Endothelial cell of umbilical vein (primary cell): ENCODE measurements around the gene RNF43. TPM values are rescaled to one million over a fixed set of nuclear protein-coding genes. Genes with fewer than 3 reads are reported as not detected.

ENCODE experiments used
- BruUV-seq: library from RNA; stranded (reverse); fragments of 400-500 nt; replicated peaks from 2 replicates; lab custom pipeline; 2021; lab: Mats Ljungman, UMichigan
- CTCF ChIA-PET: fragments of 300-600, 350-600 bp; sonication (Branson Sonifier 250); formaldehyde crosslinking; loops from one replicate; lab custom pipeline; 2021; ENCODE audit warnings: antibody characterized with exemption, inconsistent platforms; lab: Charles Lee
- POLR2A ChIA-PET: fragments of 300-600, 350-600 bp; sonication (Branson Sonifier 250); formaldehyde crosslinking; loops from one replicate; lab custom pipeline; 2021; ENCODE audit warnings: antibody characterized with exemption, inconsistent platforms; lab: Charles Lee
- DNase-seq: peaks from one replicate; pipeline ENCODE4 v3.0.0-alpha.2; 2011; ENCODE audit warnings: low read depth, low spot score
- FAIRE-seq: peaks from 2 replicates; lab custom pipeline; 2011; peaks lifted over from hg19 to GRCh38; lab: Jason Lieb, UNC
- H2AFZ ChIP-seq: 2 replicates; pipeline ENCODE4 v1.6.0; 2012; ENCODE audit warnings: low read depth, low read length, control low read depth, inconsistent platforms
- H3K27ac ChIP-seq: 2 replicates; pipeline ENCODE4 v1.5.1; 2011; ENCODE audit warnings: low read depth, mild to moderate bottlenecking, control low read depth, low read length, moderate library complexity; ENCODE audit not compliant: insufficient read depth
- H3K27me3 ChIP-seq, 2 experiments: 2 replicates each; pipeline versions ENCODE4 v1.6.0 to v1.6.1; 2011; ENCODE audit warnings: low read length in 2 of 2, mixed read lengths in 1 of 2; ENCODE audit not compliant: control insufficient read depth in 2 of 2, insufficient read depth in 2 of 2
- H3K36me3 ChIP-seq, 2 experiments: 2 replicates in 1 of 2; 3 replicates in 1 of 2; pipeline ENCODE4 v1.5.1; 2011; ENCODE audit warnings: low read length in 2 of 2, mild to moderate bottlenecking in 1 of 2, moderate library complexity in 1 of 2; ENCODE audit not compliant: control insufficient read depth in 2 of 2, insufficient read depth in 2 of 2; ENCODE audit errors: extremely low read depth in 1 of 2
- H3K4me1 ChIP-seq: 3 replicates; pipeline ENCODE4 v1.5.1; 2011; ENCODE audit warnings: mild to moderate bottlenecking, low read length; ENCODE audit not compliant: control insufficient read depth, insufficient read depth; ENCODE audit errors: extremely low read depth
- H3K4me2 ChIP-seq: 2 replicates; pipeline ENCODE4 v1.6.1; 2011; ENCODE audit warnings: low read length, control low read depth, mixed read lengths; ENCODE audit not compliant: insufficient read depth
- H3K4me3 ChIP-seq, 3 experiments: fragments of 200-600 bp in 1 of 3; sonication (generic), shearing (Covaris generic) in 1 of 3; replicated peaks in 1 of 3; 2 replicates each; pipeline ENCODE4 v1.5.1; 2011 to 2016; ENCODE audit warnings: control low read depth in 3 of 3, low read length in 3 of 3, mild to moderate bottlenecking in 2 of 3, inconsistent platforms in 1 of 3, low read depth in 1 of 3, moderate library complexity in 1 of 3; ENCODE audit not compliant: insufficient read depth in 1 of 3
- H3K79me2 ChIP-seq: 2 replicates; pipeline ENCODE4 v1.6.0; 2012; ENCODE audit warnings: low read length, inconsistent platforms; ENCODE audit not compliant: control insufficient read depth, insufficient read depth
- H3K9ac ChIP-seq: replicated peaks from 2 replicates; pipeline ENCODE3; 2011; ENCODE audit warnings: low read length, control low read depth; ENCODE audit not compliant: insufficient read depth; ENCODE audit errors: extremely low read depth
- H3K9me1 ChIP-seq: replicated peaks from 3 replicates; pipeline ENCODE4 v1.6.0; 2011; ENCODE audit warnings: mild to moderate bottlenecking, low read length; ENCODE audit not compliant: control insufficient read depth, insufficient read depth; ENCODE audit errors: extremely low read depth
- H3K9me3 ChIP-seq: replicated peaks from 2 replicates; pipeline ENCODE4 v1.5.1; 2012; ENCODE audit warnings: low read length, inconsistent platforms; ENCODE audit not compliant: control insufficient read depth, insufficient read depth
- H4K20me1 ChIP-seq: replicated peaks from 2 replicates; pipeline ENCODE3; 2011; ENCODE audit warnings: mild to moderate bottlenecking, low read length; ENCODE audit not compliant: control insufficient read depth, insufficient read depth; ENCODE audit errors: extremely low read depth
- EZH2 ChIP-seq: IDR thresholded peaks from 2 replicates; pipeline ENCODE4 v1.6.1; 2012; ENCODE audit warnings: borderline replicate concordance, low read depth, mild to moderate bottlenecking, moderate library complexity, low read length, inconsistent platforms; ENCODE audit not compliant: severe bottlenecking
- FOS ChIP-seq: IDR thresholded peaks from 2 replicates; pipeline ENCODE4 v1.6.1; 2011; ENCODE audit warnings: mild to moderate bottlenecking, low read length, moderate library complexity, borderline replicate concordance; ENCODE audit not compliant: insufficient read depth
- GATA2 ChIP-seq: IDR thresholded peaks from 2 replicates; pipeline ENCODE4 v1.7.0; 2011; ENCODE audit warnings: low read depth, mild to moderate bottlenecking, moderate library complexity, mixed read lengths, low read length; ENCODE audit not compliant: insufficient read length, insufficient read depth
- JUN ChIP-seq: IDR thresholded peaks from 2 replicates; pipeline ENCODE4 v1.6.1; 2011; ENCODE audit warnings: borderline replicate concordance, low read depth; ENCODE audit not compliant: insufficient read length, insufficient read depth
- MYC ChIP-seq: IDR thresholded peaks from one replicate; pipeline ENCODE4 v1.6.1; 2011; ENCODE audit warnings: mild to moderate bottlenecking, low read depth, low read length
- POLR2A ChIP-seq: IDR thresholded peaks from 2 replicates; pipeline ENCODE4 v1.6.1; 2012; ENCODE audit warnings: low read depth, mild to moderate bottlenecking, control low read depth, low read length
- POLR2AphosphoS5 ChIP-seq: IDR thresholded peaks from 2 replicates; pipeline ENCODE4 v1.6.1; 2012; ENCODE audit warnings: low read depth, mild to moderate bottlenecking, control low read depth, low read length, moderate library complexity; ENCODE audit not compliant: insufficient read depth
- dilution Hi-C: fragments of 300-500 bp; cut with MboI; formaldehyde crosslinking; loops from one replicate; pipeline ENCODE4 v1.15.0; 2019; ENCODE audit warnings: low sequenced_read_pairs; ENCODE audit not compliant: extremely low pct_ligation_motif_present
- intact Hi-C: fragments of 100-400 bp; cut with micrococcal nuclease; formaldehyde crosslinking; loops from one replicate; pipeline ENCODE4 v1.10.0; 2022
- polyA plus RNA-seq, 4 experiments: library from polyadenylated mRNA; depleted of rRNA in 3 of 4; stranded (reverse) in 3 of 4; unstranded in 1 of 4; fragments of >200 nt; gene quantifications; 2 replicates each; pipeline versions ENCODE4 v1.2.1 to v1.2.3, GENCODE V29; 2011 to 2012; ENCODE audit warnings: missing spikeins in 1 of 4
- total RNA-seq: library from RNA; stranded (reverse); gene quantifications from 2 replicates; pipeline ENCODE4 v1.2.3, GENCODE V29; 2021
- TF ChIP-seq, protein P1 (sequence below): IDR thresholded peaks from 2 replicates; pipeline ENCODE4 v1.6.1; 2011; ENCODE audit not compliant: insufficient read depth, insufficient read length
- TF ChIP-seq, protein P2 (sequence below), 2 donors: IDR thresholded peaks; 1 replicate in 1 of 2; 2 replicates in 1 of 2; pipeline ENCODE4 v1.5.1; 2011; ENCODE audit warnings: low read length in 2 of 2, mild to moderate bottlenecking in 2 of 2, moderate library complexity in 2 of 2, control low read depth in 1 of 2, inconsistent platforms in 1 of 2, low read depth in 1 of 2; ENCODE audit not compliant: insufficient read depth in 1 of 2; ENCODE audit errors: extremely low read depth in 1 of 2

The RNF43 gene
- total and polyA plus RNA-seq, 2 donors (not counting 3 experiments of a cell fraction or from before 2014, with no cell fraction given): not detected

DNA sequence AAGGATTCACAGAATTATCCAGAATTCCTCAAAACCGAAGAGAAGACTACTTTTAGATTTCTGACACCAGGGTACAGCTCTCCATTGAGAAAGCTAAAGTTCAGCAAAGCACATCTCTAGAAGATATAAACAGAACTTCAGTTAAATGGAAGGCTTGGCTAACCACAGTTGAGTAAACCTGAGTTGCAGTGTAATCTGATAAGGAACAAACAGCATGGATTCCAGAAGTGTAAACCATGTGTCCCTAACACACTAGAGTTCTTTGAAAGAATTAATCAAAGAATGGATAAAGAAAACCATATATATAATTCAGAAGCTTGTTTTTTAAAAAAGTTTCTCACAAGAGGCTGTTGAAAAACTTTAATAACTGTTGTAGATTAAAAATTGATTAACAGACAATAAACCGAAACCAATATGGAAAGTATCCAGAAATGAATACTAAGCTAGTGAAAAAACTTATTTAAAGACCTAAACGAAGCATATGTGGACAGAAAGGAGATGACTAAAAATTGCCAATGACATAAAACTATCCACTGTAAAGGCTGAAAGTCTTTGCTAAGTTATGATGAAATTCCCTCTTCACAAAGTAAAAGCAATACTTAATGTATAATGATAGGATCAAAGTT lies 4.3 kb downstream of the RNF43 start:
- Histone ChIP-seq H3K9ac (no peak overlapping the region), H3K4me1 (no peaks in the 10 kb centered on the region), H3K4me2 (no peak overlapping the region), H3K9me3 (no peaks in the 10 kb centered on the region), H3K79me2 (no peaks in the 10 kb centered on the region), H2AFZ (no peak overlapping the region), H3K9me1 (no peaks in the 10 kb centered on the region), H3K36me3 (no peaks in the 10 kb centered on the region), H3K27ac (no peak overlapping the region), H3K4me3 (no peak overlapping the region), H3K27me3 (peaks cover 3 to 38% of the 10 kb centered on the region in 2 experiments), H4K20me1 (no peaks in the 10 kb centered on the region)
- FAIRE-seq (no peak), DNase-seq (no peak)
- POLR2A ChIA-PET: no interaction called here
- CTCF ChIA-PET: interaction anchor here (1.0 to 1.4 kb wide), 3 partner anchors 23 to 109 kb away, joined by 3 to 5 read pairs (median 4); no protein-coding TSS in a partner anchor
- intact Hi-C loops: no loop called here
- BruUV-seq: no TSS peak
- dilution Hi-C loops: no loop called here
- TF ChIP-seq GATA2: no peak
- TF ChIP-seq JUN: no peak
- TF ChIP-seq, protein P1, sequence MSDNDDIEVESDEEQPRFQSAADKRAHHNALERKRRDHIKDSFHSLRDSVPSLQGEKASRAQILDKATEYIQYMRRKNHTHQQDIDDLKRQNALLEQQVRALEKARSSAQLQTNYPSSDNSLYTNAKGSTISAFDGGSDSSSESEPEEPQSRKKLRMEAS: no peak
- TF ChIP-seq POLR2A: no peak
- TF ChIP-seq, protein P2, sequence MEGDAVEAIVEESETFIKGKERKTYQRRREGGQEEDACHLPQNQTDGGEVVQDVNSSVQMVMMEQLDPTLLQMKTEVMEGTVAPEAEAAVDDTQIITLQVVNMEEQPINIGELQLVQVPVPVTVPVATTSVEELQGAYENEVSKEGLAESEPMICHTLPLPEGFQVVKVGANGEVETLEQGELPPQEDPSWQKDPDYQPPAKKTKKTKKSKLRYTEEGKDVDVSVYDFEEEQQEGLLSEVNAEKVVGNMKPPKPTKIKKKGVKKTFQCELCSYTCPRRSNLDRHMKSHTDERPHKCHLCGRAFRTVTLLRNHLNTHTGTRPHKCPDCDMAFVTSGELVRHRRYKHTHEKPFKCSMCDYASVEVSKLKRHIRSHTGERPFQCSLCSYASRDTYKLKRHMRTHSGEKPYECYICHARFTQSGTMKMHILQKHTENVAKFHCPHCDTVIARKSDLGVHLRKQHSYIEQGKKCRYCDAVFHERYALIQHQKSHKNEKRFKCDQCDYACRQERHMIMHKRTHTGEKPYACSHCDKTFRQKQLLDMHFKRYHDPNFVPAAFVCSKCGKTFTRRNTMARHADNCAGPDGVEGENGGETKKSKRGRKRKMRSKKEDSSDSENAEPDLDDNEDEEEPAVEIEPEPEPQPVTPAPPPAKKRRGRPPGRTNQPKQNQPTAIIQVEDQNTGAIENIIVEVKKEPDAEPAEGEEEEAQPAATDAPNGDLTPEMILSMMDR (IDR thresholded peaks at IDR 0.05; ENCODE audit: extremely low read depth in 1 of 2, insufficient read depth in 1 of 2, low read depth in 1 of 2, low read length in 2 of 2): no peak
- TF ChIP-seq EZH2: no peak
- no peak for TF ChIP-seq POLR2AphosphoS5
- TF ChIP-seq FOS: no peak
- no peak for TF ChIP-seq MYC
